ENCODE data around the gene TMEM132E.

DNA sequence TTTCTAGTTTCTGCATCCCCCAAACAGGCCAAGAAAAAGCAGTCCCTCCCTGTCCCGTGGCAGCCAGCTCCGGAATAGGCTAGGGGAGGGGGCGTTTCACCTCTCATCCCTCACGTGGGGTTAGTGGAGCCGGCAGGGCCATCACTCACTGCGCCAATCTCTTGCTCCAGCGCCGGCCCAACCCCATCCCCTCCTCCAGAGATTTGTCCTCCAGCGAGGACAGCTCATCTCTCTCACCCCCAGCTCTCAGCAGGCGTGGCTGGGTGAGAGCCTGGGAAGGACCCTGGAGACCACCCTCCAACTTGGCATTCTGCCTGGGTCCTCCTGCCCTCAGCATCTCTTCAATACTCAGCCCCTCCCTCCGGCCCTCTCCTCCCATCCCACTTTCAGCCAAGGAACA is 74.1 kb downstream of the TMEM132E start:
- no peak for TF ChIP-seq CTCF (IDR thresholded peaks at IDR 0.05)
- no peak for TF ChIP-seq POLR2A (IDR thresholded peaks at IDR 0.05)

All from testis (tissue), 2 donors.